HCT116 (cell line): ENCODE results near the gene MAGEA4. TPM values are rescaled to one million over a fixed set of nuclear protein-coding genes. Genes with fewer than 3 reads are reported as not detected.

Experiments
- ATAC-seq: fragments of 200-7000 bp; cut with Tn5 transposase; 2 replicates; pipeline ENCODE4 v1.9.1; 2020; ENCODE audit warnings: mild to moderate bottlenecking, moderate library complexity
- Bru-seq: library from RNA; stranded (reverse); fragments of 400-500 nt; gene quantifications from one replicate; lab custom pipeline; 2021; lab: Mats Ljungman, UMichigan
- BruChase-seq, 2 experiments: library from RNA; stranded (reverse); fragments of 400-500 nt; gene quantifications; one replicate each; lab custom pipeline; 2021; lab: Mats Ljungman, UMichigan
- BruUV-seq: library from RNA; stranded (reverse); fragments of 400-500 nt; replicated peaks from 2 replicates; lab custom pipeline; 2021; lab: Mats Ljungman, UMichigan
- CTCF ChIA-PET: fragments of 300-600 bp; sonication (Branson Sonifier 250); formaldehyde crosslinking; loops from one replicate; lab custom pipeline; 2021; ENCODE audit warnings: antibody characterized with exemption; lab: Charles Lee
- POLR2A ChIA-PET: fragments of 300-600, 350-600 bp; sonication (Branson Sonifier 250); formaldehyde crosslinking; loops from one replicate; lab custom pipeline; 2021; ENCODE audit warnings: antibody characterized with exemption; lab: Charles Lee
- RAD21 ChIA-PET, 2 experiments: fragments of 300-600 bp; sonication (Branson Sonifier 250); formaldehyde crosslinking; loops; one replicate each; lab custom pipeline; 2023; ENCODE audit warnings: low total read pairs in 2 of 2; ENCODE audit not compliant: uncharacterized antibody in 2 of 2, unreplicated experiment in 2 of 2, low non-redundant PET in 1 of 2; lab: Charles Lee
- DNase-seq: peaks from one replicate; pipeline ENCODE4 v3.0.0-alpha.2; 2010; ENCODE audit warnings: low read depth, low spot score
- H2AFZ ChIP-seq: fragments of 200-600 bp; shearing (Covaris generic), sonication (generic); 2 replicates; pipeline ENCODE4 v1.6.1; 2017; ENCODE audit warnings: low read depth, mixed run types, mixed read lengths, antibody characterized with exemption, low read length; ENCODE audit not compliant: poor library complexity, severe bottlenecking
- H3K27ac ChIP-seq: 2 replicates; pipeline ENCODE4 v1.5.1; 2012; ENCODE audit warnings: low read depth, low read length
- H3K27me3 ChIP-seq: fragments of 200-600 bp; sonication (generic); 2 replicates; pipeline ENCODE4 v1.6.1; 2016; ENCODE audit warnings: mixed run types, low read length, mixed read lengths; ENCODE audit not compliant: insufficient read depth
- H3K36me3 ChIP-seq, 2 experiments: fragments of 200-500 bp in 1 of 2; fragments of 200-600 bp in 1 of 2; sonication (Bioruptor generic) in 1 of 2; sonication (generic) in 1 of 2; 2 replicates each; pipeline versions ENCODE4 v1.5.1 to v1.6.1; 2014 to 2016; ENCODE audit warnings: low read length in 2 of 2, inconsistent platforms in 1 of 2, mixed read lengths in 1 of 2, mixed run types in 1 of 2; ENCODE audit not compliant: insufficient read depth in 2 of 2, control insufficient read depth in 1 of 2
- H3K4me1 ChIP-seq, 2 experiments: fragments of 200-600 bp in 1 of 2; sonication (generic) in 1 of 2; 2 replicates each; pipeline versions ENCODE4 v1.5.1 to v1.6.1; 2012 to 2017; ENCODE audit warnings: low read length in 2 of 2, inconsistent platforms in 1 of 2, mild to moderate bottlenecking in 1 of 2, mixed read lengths in 1 of 2, mixed run types in 1 of 2, moderate library complexity in 1 of 2; ENCODE audit not compliant: insufficient read depth in 2 of 2, control insufficient read depth in 1 of 2
- H3K4me2 ChIP-seq: fragments of 200-600 bp; sonication (generic); 2 replicates; pipeline ENCODE4 v1.6.1; 2017; ENCODE audit warnings: mixed run types, low read length, mixed read lengths
- H3K4me3 ChIP-seq, 2 experiments: fragments of 200-600 bp in 1 of 2; sonication (generic) in 1 of 2; replicated peaks in 1 of 2; 2 replicates each; pipeline ENCODE4 v1.5.1; 2011 to 2016; ENCODE audit warnings: low read length in 2 of 2, control low read depth in 1 of 2, low read depth in 1 of 2, mild to moderate bottlenecking in 1 of 2, mixed read lengths in 1 of 2, mixed run types in 1 of 2
- H3K79me2 ChIP-seq: fragments of 200-600 bp; sonication (generic); 2 replicates; pipeline ENCODE4 v1.6.1; 2017; ENCODE audit warnings: mild to moderate bottlenecking, mixed run types, low read length, moderate library complexity, mixed read lengths; ENCODE audit not compliant: insufficient read depth
- H3K9ac ChIP-seq: fragments of 200-600 bp; sonication (generic); 2 replicates; pipeline ENCODE4 v1.6.1; 2016; ENCODE audit warnings: low read length, mixed read lengths
- H3K9me2 ChIP-seq: fragments of 200-600 bp; sonication (generic), shearing (Covaris generic); 2 replicates; pipeline ENCODE4 v1.6.1; 2017; ENCODE audit warnings: mixed run types, mild to moderate bottlenecking, moderate library complexity; ENCODE audit not compliant: insufficient read depth
- H3K9me3 ChIP-seq, 2 experiments: fragments of 200-500 bp in 1 of 2; fragments of 200-600 bp in 1 of 2; sonication (Bioruptor generic) in 1 of 2; sonication (generic) in 1 of 2; 2 replicates each; pipeline ENCODE4 v1.6.1; 2014 to 2017; ENCODE audit warnings: low read length in 2 of 2, mixed read lengths in 2 of 2, inconsistent platforms in 1 of 2, low read depth in 1 of 2, mild to moderate bottlenecking in 1 of 2, mixed run types in 1 of 2, moderate library complexity in 1 of 2; ENCODE audit not compliant: control insufficient read depth in 1 of 2, insufficient read depth in 1 of 2
- H4K20me1 ChIP-seq: fragments of 200-600 bp; sonication (generic), shearing (Covaris generic); 2 replicates; pipeline ENCODE4 v1.6.1; 2017; ENCODE audit warnings: mixed run types, mild to moderate bottlenecking, moderate library complexity; ENCODE audit not compliant: insufficient read depth
- CTCF ChIP-seq, 3 experiments: fragments of 200-600 bp in 1 of 3; sonication (generic) in 1 of 3; IDR thresholded peaks in 2 of 3; conservative IDR thresholded peaks in 1 of 3; 2 replicates each; pipeline ENCODE4 v1.5.1; 2012 to 2017; ENCODE audit warnings: low read depth in 2 of 3, low read length in 2 of 3, antibody characterized with exemption in 1 of 3, borderline replicate concordance in 1 of 3, control low read depth in 1 of 3, mild to moderate bottlenecking in 1 of 3, mixed read lengths in 1 of 3, mixed run types in 1 of 3, moderate library complexity in 1 of 3; ENCODE audit not compliant: insufficient read depth in 1 of 3
- EGR1 ChIP-seq: IDR thresholded peaks from 2 replicates; pipeline ENCODE4 v1.6.1; 2012; ENCODE audit warnings: low read depth
- EZH2 ChIP-seq: fragments of 200-600 bp; sonication (generic); IDR thresholded peaks from 2 replicates; pipeline ENCODE4 v1.6.1; 2017; ENCODE audit warnings: antibody characterized with exemption, mixed run types
- EZH2phosphoT487 ChIP-seq: fragments of 200-600 bp; IDR thresholded peaks from 2 replicates; pipeline ENCODE4 v1.6.1; 2018; ENCODE audit warnings: antibody characterized with exemption, borderline replicate concordance
- FOSL1 ChIP-seq: IDR thresholded peaks from 2 replicates; pipeline ENCODE4 v1.6.1; 2012; ENCODE audit warnings: low read depth
- POLR2A ChIP-seq: IDR thresholded peaks from 2 replicates; pipeline ENCODE4 v1.7.0; 2011; ENCODE audit warnings: borderline replicate concordance; ENCODE audit not compliant: insufficient read depth, insufficient read length; ENCODE audit errors: extremely low read depth
- POLR2AphosphoS5 ChIP-seq: IDR thresholded peaks from 2 replicates; pipeline ENCODE4 v1.6.1; 2011; ENCODE audit warnings: mild to moderate bottlenecking, low read depth, low read length, moderate library complexity
- SIN3A ChIP-seq: IDR thresholded peaks from 2 replicates; pipeline ENCODE4 v1.6.1; 2012; ENCODE audit warnings: low read depth
- SP1 ChIP-seq: IDR thresholded peaks from 2 replicates; pipeline ENCODE4 v1.6.1; 2012; ENCODE audit warnings: low read depth
- SRF ChIP-seq: IDR thresholded peaks from 2 replicates; pipeline ENCODE4 v1.6.1; 2012; ENCODE audit warnings: low read depth
- TCF7L2 ChIP-seq: IDR thresholded peaks from 2 replicates; pipeline ENCODE4 v1.7.0; 2011; ENCODE audit warnings: borderline replicate concordance, inconsistent platforms; ENCODE audit not compliant: insufficient read depth, insufficient read length; ENCODE audit errors: extremely low read depth
- ZFX ChIP-seq: fragments of 450-650 bp; IDR thresholded peaks from 2 replicates; pipeline ENCODE4 v1.6.1; 2017
- intact Hi-C: fragments of 100-400 bp; cut with micrococcal nuclease; formaldehyde crosslinking; loops from 2 replicates; pipeline ENCODE4 v1.10.0; 2022
- long read RNA-seq: library from polyadenylated mRNA; unstranded; transcript quantifications from one replicate; pipeline ENCODE4 v2.0.0, GENCODE V29; 2021; ENCODE audit not compliant: unreplicated experiment
- polyA plus RNA-seq: library from polyadenylated mRNA; unstranded; fragments of >200 nt; gene quantifications from 2 replicates; pipeline ENCODE4 v1.2.1, GENCODE V29; 2012; ENCODE audit warnings: missing spikeins
- total RNA-seq: library from RNA; stranded (reverse); gene quantifications from one replicate; pipeline ENCODE4 v1.2.1, GENCODE V29; 2021; ENCODE audit not compliant: unreplicated experiment

The MAGEA4 gene
- total RNA-seq (not detected), Bru-seq, nascent RNA (not detected), BruChase-seq, experiment 1, labeled RNA remaining after a 6-hour chase (percentile 7 among the genes with signal in this experiment), BruChase-seq, experiment 2, labeled RNA remaining after a 2-hour chase (not detected)
- polyA plus RNA-seq: not detected in 2 replicates
- long read RNA-seq: 0 reads

- CTCF ChIA-PET: no interaction called here
- no peaks in the 10 kb centered on the region for H3K9me2 ChIP-seq
- POLR2A ChIA-PET: no interaction called here
- no TSS peak for BruUV-seq
- ATAC-seq (no peak), DNase-seq (no peak)
- H3K27me3 ChIP-seq: no peaks in the 10 kb centered on the region
- no peak within 1 kb of the TSS for H3K4me3 ChIP-seq
- no peak within 1 kb of the TSS for H3K27ac ChIP-seq
- intact Hi-C loops: no loop called here
- no peaks in the 10 kb centered on the region for H3K36me3 ChIP-seq
- H3K4me2 ChIP-seq: no peak within 1 kb of the TSS
- TF ChIP-seq ZFX: no peak
- no peak for TF ChIP-seq CTCF (IDR thresholded peaks at IDR 0.05 in 2 of 3, conservative IDR thresholded peaks at IDR 0.05 in 1 of 3; ENCODE audit: borderline replicate concordance in 1 of 3, insufficient read depth in 1 of 3, low read depth in 2 of 3, low read length in 2 of 3)
- TF ChIP-seq EZH2phosphoT487: no peak
- no peak for TF ChIP-seq SRF
- TF ChIP-seq FOSL1: no peak
- no peak for TF ChIP-seq POLR2AphosphoS5
- TF ChIP-seq POLR2A: no peak
- TF ChIP-seq TCF7L2: no peak
- TF ChIP-seq SP1: no peak
- TF ChIP-seq SIN3A: no peak
- no peak for TF ChIP-seq EGR1
- no peak for TF ChIP-seq EZH2
- H3K9me3 ChIP-seq: no peaks in the 10 kb centered on the region
- H2AFZ ChIP-seq: no peak within 1 kb of the TSS
- H4K20me1 ChIP-seq: no peaks in the 10 kb centered on the region
- no peaks in the 10 kb centered on the region for H3K79me2 ChIP-seq
- RAD21 ChIA-PET: interaction anchor here in 1 of 2 experiments (0.7 kb wide), 1 partner anchor 155 kb away, joined by 3 read pairs; no protein-coding TSS in a partner anchor
- H3K9ac ChIP-seq: no peak within 1 kb of the TSS
- no peaks in the 10 kb centered on the region for H3K4me1 ChIP-seq
Observed at GRCh38 chrX:151912780-151913179, at the start of gene MAGEA4. Gene MAGEA4, plus strand, starts transcription at chrX:151912889. Its CDS starts 10,776 bp downstream, at chrX:151923665.
